GM18909 (cell line): ENCODE measurements around the gene INSM1.

Experiments
- ATAC-seq: cut with Tn5 transposase; IDR thresholded peaks from one replicate; pipeline ENCODE4 v1.9.1; 2021; ENCODE audit warnings: mild to moderate bottlenecking; ENCODE audit not compliant: unreplicated experiment, poor library complexity

The INSM1 gene

DNA sequence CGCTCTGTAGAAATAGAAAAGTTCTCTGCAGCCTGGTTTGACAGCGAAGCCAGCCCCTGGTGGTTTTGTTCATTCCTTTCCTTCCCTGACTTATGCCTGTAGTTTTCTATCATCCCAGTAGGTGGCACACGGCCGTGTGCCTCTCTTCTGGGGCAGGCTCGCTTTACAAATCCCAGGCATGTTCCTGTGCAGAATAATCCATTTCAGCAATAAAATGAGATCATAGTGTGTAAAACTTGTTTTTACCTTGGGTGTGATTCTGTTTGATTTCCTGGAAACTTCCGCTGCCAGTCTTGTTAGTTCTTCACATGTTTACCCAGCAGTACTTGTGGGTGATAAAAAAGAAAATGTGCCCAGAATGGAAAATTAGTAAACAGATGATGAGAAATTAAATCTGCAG, 7.4 kb upstream of the INSM1 start:
- ATAC-seq, result peak; percentile 45

DNA sequence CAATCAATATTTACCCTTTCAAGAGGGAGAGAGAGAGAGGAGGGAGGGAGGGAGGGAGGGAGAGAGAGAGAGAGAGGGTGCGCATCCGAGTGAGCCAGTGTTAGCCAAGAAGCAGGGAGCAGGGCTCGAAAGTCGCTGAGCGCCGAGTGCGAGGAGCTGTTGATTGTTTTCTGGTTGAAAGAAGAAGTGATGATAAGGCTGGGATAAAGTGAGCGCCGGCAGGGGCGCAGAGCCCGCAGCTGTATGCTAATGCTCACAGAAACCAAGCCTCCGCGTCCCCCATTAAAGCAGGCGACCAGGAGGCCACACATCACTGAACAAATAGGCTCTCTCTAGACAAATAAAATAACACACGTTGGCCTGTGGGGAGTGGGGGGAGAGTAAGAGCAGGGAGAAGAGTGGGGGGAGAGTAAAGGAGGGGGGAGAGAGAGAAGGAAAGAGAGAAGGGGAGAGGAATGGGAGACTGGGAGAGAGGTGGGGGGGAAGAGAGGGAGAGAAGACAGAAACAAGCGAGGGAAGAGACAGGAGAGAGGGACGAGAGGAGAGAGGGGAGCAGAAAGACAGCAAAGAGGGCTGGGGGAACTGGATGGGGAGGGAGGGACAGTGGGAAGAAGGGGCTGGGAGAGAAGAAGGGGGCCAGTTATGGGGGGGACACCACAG, 5.0 kb upstream of the INSM1 start:
- no peak for ATAC-seq

DNA sequence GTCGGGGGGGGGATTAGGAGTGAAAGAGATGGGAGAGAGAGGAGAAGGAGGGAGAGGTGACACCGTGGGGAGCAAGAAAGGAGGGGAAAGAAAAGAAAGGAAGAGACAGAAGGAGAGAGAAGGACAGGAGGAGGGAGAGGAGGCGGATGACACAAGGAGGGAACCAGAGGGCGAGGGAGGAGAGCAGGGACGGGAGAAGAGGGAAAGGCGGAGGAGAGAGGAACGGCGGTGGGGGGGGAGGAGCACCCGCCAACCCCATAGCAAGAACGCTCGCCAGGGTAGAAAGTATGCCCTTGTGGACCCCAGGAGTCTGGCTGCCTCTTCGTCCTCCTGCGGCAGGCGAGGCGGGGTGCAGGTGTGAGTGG, 4.5 kb upstream of the INSM1 start:
- ATAC-seq, result no peak

DNA sequence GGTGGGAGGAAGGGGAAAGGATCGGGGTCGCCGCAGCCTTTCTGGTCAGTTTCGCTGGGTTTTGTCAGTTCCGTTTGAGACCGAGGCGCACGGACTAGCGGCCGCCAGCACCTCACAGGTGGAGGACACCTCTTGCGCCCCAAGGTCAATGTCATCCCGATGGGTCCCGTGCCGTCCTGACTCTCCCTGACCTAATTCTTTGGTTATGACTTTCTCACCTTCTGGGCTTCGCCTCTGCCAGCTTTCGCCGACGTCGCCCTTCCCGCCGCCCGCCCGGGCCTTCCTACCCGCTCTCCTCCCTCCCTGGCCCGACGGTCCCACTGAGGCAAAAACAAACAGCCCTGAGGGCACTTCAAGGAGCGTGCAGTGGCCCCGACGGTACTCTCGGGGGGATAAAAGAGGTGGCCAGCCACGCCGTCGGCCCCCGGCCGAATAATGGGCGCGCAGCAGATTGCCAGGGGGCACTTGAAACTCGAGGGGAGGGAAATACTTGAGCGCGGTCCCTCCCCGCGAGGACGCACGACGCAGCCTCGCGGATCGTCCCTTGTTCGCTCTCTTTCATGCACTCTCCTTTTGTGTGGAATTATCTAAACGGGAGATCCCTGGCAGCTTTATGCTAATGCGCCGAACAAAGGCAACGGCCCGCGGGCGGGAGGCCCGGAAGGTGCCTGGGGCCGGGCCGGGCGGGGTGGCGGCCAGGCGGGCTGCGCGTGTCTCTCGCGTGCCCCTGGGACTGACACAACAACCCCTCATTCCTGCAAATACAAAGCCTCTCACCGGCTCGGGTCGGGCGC, 3.9 kb upstream of the INSM1 start:
- ATAC-seq, result no peak

DNA sequence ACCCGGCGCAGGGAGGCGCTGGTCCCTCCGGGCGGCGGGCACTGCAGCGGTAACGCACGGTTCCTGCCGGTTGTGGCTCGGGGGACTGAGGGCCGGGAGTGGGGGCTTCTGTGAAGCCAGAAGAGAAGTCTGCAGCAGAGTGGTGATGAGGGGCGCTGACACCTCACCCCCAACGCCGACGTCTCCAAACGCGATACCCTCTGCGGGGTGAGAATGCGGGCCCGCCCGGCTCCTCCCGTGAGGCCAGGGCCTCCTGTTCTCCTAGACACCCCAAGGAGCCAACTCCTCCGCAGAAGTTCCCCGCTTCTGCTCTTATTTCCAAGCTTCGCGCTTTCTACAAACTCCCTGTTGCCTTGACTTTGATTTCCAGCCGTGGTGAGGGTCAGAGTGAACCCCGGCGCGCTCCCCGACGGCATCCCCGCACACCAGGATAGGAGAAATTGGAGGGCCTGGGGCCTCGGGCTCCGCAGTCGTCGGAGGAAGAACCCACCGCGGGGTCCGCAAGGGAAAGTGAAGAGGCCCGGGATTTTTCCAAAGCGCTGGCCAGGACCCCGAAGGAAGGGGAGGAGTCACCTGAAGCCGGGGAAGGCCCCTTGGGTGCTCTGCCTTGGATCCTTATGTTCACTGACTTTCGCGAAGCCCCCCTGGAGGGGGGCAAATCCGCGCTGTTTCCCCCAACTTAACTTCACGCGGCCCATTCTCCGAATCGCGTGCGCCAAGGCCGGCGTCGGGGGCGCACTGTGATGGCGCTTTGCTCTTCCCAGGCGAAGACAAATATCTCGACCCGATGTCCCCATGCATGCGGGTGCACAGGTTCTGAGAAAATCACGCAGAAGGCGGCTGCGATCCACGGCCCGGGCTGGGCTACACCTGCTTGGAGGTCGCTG, 3.1 kb upstream of the INSM1 start:
- no peak for ATAC-seq

DNA sequence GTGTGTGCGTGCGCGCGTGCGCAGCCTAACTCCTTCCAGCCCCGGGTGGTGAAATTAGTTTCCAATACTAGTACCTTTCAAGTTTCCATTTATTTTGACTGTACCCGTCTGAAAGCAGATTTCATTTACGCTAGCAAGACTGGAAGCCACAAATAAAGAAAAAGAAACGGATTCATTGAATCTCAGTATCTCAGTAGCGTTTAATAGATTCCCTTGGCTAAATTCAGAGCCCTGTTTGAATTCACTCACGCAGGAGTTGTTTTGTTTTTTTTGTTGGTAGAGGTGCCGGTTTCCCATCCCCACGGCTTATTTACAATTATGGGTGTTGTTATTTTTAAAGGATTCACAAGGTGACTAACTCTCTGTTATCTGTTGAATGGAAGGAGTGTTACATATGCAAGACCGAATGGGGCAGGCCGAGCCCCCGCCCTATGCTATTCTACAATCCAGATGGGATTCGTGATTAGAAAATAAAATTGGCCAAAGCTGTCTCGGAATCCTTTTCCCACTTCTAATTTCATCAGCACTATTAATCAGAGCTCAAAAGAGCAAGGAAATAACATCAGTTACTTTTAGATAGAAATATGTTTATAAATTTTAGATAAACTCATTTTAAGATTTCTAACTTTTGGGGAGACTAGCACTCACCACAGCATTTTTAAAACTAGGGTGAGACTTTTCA, 2.3 kb upstream of the INSM1 start:
- no peak for ATAC-seq

DNA sequence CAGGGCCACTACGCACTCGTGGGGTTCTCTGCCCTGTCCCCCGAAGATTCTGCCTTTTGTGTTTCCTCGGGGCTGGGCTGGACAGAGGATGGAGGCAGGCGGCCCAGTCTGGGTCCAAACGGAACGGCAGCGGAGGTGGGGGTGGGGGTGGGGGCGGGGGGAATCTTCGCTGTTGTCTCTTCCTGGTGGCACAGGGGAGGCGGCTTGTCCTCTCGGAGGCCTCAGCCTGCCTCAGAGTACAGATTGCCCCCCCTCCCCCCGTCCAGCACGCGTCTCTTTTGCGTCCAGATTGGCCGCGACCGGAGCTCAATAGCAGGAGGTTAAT, 1.4 kb upstream of the INSM1 start:
- no peak for ATAC-seq

DNA sequence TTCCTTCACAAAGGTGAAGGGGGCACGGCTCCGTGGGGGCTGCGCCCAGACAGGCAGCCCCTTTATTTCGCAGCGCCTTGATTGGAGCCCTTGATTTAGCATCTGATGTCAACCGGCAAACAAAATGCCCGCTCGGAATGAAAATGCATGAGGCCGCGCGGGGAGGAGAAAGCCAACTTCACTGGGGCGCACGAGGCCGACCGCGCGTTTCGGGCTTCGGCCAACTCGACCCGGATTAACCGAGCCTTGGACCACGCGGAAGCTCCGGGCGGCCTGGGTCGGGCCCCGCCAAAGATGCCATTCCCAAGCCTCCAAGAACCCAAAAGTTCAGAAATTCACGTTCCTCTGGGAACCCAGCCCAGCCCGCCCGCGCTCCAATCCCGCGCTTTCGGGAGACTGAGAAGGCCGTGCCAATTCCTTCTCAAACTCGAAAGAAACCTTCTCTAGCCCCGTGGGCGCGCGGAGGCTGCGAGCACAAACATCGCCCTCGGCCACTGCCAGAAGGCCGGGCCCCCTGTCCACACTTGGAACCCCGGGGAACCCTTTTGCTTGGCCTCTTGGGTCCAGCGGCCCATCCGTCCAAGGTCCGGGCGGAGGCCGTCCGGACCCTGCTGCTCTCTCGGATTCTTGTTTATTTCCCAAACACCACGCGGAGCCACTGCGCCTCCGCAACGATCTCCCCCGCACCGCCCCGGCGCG, 879 bp upstream of the INSM1 start:
- no peak for ATAC-seq

DNA sequence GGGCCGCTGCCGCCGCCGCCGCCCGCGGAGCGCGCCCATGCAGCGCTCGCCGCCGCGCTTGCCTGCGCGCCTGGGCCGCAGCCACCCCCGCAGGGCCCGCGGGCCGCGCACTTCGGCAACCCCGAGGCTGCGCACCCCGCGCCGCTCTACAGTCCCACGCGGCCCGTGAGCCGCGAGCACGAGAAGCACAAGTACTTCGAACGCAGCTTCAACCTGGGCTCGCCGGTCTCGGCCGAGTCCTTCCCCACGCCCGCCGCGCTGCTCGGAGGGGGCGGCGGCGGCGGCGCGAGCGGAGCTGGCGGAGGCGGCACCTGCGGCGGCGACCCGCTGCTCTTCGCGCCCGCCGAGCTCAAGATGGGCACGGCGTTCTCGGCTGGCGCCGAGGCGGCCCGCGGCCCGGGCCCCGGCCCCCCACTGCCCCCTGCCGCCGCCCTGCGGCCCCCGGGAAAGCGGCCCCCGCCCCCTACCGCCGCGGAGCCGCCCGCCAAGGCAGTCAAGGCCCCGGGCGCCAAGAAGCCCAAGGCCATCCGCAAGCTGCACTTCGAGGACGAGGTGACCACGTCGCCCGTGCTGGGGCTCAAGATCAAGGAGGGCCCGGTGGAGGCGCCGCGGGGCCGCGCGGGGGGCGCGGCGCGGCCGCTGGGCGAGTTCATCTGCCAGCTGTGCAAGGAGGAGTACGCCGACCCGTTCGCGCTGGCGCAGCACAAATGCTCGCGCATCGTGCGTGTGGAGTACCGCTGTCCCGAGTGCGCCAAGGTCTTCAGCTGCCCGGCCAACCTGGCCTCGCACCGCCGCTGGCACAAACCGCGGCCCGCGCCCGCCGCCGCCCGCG, 730 bp downstream of the INSM1 start:
- ATAC-seq, result no peak

DNA sequence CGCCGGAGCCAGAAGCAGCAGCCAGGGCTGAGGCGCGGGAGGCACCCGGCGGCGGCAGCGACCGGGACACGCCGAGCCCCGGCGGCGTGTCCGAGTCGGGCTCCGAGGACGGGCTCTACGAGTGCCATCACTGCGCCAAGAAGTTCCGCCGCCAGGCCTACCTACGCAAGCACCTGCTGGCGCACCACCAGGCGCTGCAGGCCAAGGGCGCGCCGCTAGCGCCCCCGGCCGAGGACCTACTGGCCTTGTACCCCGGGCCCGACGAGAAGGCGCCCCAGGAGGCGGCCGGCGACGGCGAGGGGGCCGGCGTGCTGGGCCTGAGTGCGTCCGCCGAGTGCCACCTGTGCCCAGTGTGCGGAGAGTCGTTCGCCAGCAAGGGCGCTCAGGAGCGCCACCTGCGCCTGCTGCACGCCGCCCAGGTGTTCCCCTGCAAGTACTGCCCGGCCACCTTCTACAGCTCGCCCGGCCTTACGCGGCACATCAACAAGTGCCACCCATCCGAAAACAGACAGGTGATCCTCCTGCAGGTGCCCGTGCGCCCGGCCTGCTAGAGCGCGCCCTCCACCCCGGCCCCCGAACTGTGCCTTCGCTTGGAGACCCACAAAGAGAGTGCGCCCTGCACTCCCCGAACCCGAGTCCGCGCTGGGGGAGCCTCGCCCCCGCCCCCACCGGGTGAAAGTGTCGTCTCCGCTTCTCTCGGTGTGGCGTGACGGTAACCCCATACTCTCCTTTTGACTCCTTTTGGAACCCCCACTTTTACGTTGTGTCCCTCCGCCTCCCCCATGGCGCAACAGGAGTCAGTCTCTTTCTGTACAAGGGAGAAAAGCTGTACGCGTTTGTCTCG, 1.6 kb downstream of the INSM1 start:
- no peak for ATAC-seq

DNA sequence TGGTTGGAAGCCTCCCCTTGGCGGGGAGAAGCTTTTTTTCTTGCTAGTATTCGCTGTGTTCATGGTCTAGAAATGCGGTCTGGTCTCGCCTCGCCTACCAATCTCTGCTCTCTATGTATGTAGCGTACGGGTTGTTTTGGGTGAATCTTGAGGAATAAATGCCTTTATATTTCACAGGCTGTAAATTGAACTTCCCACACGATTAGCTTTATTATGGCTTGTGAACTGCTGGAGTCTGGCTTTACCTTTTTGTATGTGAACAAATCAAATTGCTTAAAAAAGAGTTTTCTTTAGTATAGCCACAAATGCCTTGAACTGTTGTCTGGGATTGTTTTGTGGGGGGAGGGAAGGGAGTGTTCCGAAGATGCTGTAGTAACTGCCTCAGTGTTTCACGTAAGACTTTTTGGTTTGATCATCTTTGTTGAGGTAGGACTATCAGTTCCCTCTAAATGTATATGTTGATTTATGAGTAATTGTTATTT, 2.2 kb downstream of the INSM1 start:
- ATAC-seq, result no peak

DNA sequence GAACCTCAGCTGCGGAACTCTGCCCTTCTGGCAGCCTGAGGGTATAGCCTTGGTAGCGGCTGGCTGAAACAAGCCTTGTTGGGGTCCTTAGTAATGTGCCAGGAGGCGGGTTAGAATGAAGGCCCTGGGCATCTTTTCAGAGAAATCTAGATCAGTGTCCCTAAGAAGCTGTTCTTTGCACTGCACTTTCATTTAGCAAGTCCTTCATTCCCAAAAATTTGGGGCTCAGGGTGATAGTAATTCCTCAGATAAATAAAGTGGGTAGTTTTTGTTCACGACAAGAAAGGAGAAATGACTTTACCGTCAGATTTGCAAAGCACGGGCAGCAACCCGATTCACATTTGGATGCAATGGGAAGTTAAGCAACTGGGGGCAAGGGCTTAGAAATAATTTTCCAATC, 3.2 kb downstream of the INSM1 start:
- ATAC-seq, result no peak

DNA sequence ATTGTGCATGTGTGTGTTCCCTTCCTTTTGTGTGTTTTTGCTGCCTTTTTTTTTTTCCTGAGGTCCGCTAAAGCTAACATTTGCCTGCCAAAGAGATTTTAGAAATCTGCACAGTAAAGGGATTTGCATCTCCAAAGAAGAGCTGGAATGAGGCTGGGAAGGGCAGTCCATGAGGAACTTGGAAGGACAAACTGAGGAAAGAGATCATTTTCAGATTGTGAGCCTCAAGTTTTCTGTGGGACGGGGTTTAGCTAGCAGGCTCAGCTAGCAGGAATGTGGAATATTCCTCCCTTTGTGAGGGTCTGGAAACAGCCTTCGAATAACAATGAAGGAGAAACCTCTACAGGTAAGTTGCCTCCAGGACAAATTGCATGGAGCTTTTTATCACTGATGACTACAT, 3.8 kb downstream of the INSM1 start:
- no peak for ATAC-seq

DNA sequence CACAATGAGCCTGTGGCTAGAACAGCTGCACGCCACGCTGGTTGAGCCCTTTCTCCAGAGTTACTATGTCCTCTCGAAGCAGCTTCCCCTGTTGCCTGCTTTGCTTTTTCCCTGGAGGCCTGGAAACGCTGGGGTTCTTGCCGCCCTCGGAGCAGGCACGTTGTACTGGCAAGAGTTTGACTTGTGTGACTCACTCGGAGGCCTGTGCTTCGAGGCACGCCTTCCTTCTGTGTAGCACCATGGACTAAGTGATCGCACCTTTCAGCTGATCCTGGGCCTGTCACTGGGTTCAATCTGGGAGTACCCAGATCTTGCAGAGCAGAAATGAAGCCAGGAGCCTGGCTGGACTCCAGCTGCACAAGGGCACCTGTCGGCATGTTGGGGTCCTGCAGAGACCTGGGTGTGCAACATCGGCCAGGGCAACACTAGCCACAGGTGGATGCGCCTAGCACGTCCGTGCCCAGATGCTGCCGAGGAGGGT, 5.2 kb downstream of the INSM1 start:
- no peak for ATAC-seq

DNA sequence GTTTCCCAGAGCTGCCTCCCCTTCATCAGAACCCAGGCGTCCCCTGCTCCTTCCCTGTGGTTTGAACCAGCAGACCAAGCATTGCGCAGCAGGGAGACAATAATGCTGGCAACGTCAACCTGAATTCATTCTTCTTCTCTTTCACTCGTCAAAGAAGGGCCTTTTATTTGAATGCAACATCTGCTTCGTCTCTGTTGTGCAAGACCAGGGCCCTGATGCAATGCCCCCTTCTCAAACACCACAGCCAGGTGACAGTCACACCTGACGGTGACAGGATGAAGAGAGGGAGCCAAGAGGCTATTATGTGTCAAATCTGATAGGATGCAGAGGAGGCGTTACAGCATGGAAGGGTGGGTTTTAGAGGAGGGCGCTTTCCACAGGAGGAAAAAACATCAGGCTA, 8.0 kb downstream of the INSM1 start:
- no peak for ATAC-seq

DNA sequence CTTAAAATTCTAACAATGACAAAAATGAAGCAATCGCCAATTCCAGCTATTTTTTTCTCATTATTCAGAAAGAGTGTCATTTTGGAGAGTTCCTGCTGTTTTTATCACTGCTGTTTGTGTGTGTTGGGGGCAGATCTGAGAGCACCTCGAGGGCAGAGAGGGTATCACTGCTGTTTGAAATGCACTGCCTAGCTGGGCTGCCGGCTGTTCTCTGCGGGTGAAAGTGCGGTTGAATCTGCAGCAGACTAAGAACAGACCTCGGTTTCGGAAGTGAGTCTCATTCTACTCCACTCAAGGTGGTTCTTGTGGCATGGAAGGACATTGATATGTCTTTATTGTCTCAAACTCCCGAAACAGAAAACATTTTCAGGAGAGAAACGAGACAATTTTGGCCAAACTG, 18.3 kb downstream of the INSM1 start:
- ATAC-seq, result no peak

DNA sequence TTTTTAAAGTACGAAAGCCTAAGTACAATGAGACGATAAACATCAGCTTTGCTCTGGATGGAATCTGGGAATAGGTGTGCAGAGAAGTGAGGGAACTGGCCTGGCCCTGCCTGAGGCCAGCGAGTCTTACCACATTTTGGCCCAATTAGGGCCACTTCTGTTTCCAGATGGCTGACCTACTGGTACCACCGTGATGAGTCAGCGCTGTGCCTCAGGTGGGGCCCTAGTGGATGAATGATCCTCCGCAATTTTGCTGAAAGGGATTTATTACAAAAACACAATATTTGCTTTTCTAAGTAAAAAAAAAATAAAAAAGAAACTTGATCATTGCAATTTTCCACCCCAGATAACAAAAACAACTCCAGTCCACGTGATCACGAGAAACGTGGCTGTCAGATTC, 22.5 kb downstream of the INSM1 start:
- ATAC-seq, result no peak

DNA sequence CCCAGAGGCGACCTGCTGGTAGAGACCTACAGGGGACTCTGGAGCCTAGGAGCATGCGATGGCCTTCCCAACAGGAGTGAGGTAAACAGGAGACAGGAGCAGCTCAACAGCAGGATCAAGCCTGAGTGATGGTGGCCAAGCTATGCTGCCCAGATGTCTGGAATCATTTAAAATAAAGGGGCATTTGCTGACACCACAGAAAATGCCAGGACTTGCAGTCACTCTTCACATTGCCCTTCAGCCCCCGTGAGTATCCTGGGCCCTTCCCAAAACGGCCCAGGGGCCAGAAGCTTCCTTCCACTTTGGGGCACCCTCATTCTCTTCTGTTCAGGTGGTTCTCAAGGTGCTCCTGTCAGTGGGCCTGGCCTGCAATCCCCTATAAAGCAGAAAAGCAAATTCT, 23.2 kb downstream of the INSM1 start:
- ATAC-seq, result no peak
